ENCODE measurements around the gene ANOS1.
"Not testable (repeated sequence)": the region's sequence is repeated elsewhere in the genome, so short reads cannot be mapped to it uniquely, and the experiment has no call there.

Gene ANOS1

GRCh38 chrX:8731559-8732395 is at the start of gene ANOS1:
TSS of gene ANOS1 (minus strand) at chrX:8732137. CDS start at chrX:8732036, 101 bp downstream.
- peak in 1 of 2 donors; percentile 5 for DNase-seq

- no peak for DNase-seq
These were observed 41.2 kb upstream of the ANOS1 start for GRCh38 chrX:8773117-8773516.

- DNase-seq, result no peak
These were observed 28.1 kb upstream of the ANOS1 start for GRCh38 chrX:8760021-8760420.

GRCh38 chrX:8758706-8759105 is 26.8 kb upstream of the ANOS1 start:
- DNase-seq, result not testable (repeated sequence)

- not testable (repeated sequence) for DNase-seq
These were observed 25.9 kb upstream of the ANOS1 start for GRCh38 chrX:8757609-8758389.

GRCh38 chrX:8755813-8756212 is 23.9 kb upstream of the ANOS1 start:
- no peak for DNase-seq

GRCh38 chrX:8755116-8755515 is 23.2 kb upstream of the ANOS1 start:
- no peak for DNase-seq

- DNase-seq, result no peak
These were observed 17.8 kb upstream of the ANOS1 start for GRCh38 chrX:8749697-8750096.

- no peak for DNase-seq
These were observed 16.9 kb upstream of the ANOS1 start for GRCh38 chrX:8748855-8749254.

GRCh38 chrX:8743126-8743732 is 11.3 kb upstream of the ANOS1 start:
- peak; percentile 68 for DNase-seq

GRCh38 chrX:8741981-8742380 is 10.0 kb upstream of the ANOS1 start:
- DNase-seq, result no peak

- peak; percentile 26 to 32 for DNase-seq
These were observed 6.8 kb upstream of the ANOS1 start for GRCh38 chrX:8738588-8739189.

GRCh38 chrX:8737883-8738282 is 5.9 kb upstream of the ANOS1 start:
- no peak for DNase-seq

- DNase-seq, result no peak
These were observed 952 bp downstream of the ANOS1 start for GRCh38 chrX:8730812-8731558.

- no peak for DNase-seq
These were observed 2.1 kb downstream of the ANOS1 start for GRCh38 chrX:8729811-8730210.

GRCh38 chrX:8728932-8729535 is 2.9 kb downstream of the ANOS1 start:
- DNase-seq, result no peak

- no peak for DNase-seq
These were observed 5.8 kb downstream of the ANOS1 start for GRCh38 chrX:8726031-8726652.

- DNase-seq, result no peak
These were observed 7.6 kb downstream of the ANOS1 start for GRCh38 chrX:8724300-8724699.

- DNase-seq, result no peak
These were observed 10.4 kb downstream of the ANOS1 start for GRCh38 chrX:8721536-8721935.

GRCh38 chrX:8720136-8720535 is 11.8 kb downstream of the ANOS1 start:
- no peak for DNase-seq

- DNase-seq, result no peak
These were observed 14.6 kb downstream of the ANOS1 start for GRCh38 chrX:8717354-8717753.

GRCh38 chrX:8714164-8714563 is 17.8 kb downstream of the ANOS1 start:
- no peak for DNase-seq

All from stimulated activated CD4-positive, alpha-beta T cell treated with anti-CD3 and anti-CD28 coated beads, Interleukin-2, amount 100 ng/mL, for 24 hours (primary cell).